Fibroblast of the aortic adventitia (primary cell): ENCODE data around the gene MAP1LC3A. TPM values are rescaled to one million over a fixed set of nuclear protein-coding genes. Genes with fewer than 3 reads are reported as not detected.

Experiments
- DNase-seq: peaks from one replicate; pipeline ENCODE4 v3.0.0-alpha.2; 2010; ENCODE audit warnings: low read depth
- H3K4me3 ChIP-seq: 2 replicates; pipeline ENCODE4 v1.5.1; 2011; ENCODE audit warnings: low read depth, mild to moderate bottlenecking, control low read depth, low read length, moderate library complexity
- total RNA-seq: library from RNA; depleted of rRNA; stranded (reverse); fragments of >200 nt; gene quantifications from 2 replicates; pipeline ENCODE4 v1.2.3, GENCODE V29; 2012; ENCODE audit warnings: low replicate concordance
- TF ChIP-seq, protein P1 (sequence below): IDR thresholded peaks from 2 replicates; pipeline ENCODE4 v1.5.1; 2011; ENCODE audit warnings: mild to moderate bottlenecking, low read length, control low read depth, inconsistent platforms; ENCODE audit not compliant: insufficient read depth

Gene MAP1LC3A
- total RNA-seq, 1 donor: 20.2 TPM

DNA sequence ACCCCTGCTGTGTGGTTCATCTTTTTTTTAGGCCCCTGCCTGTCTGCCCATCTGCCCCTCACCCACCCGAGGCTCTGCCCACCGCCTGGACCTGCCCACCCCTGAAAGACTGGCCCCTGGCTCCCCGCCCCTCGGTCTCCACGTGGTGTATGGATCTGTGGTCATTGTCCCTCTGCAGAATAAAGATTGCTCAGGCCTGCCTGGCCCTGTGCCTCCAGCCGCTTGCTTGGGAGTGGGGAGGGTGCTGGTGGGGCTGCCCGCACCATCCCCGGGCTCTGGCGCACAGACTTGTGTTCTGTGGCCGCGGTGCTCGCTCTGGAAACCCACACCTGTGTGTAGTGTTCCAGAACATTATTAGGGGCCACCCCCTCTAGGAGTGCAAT is 1.6 kb downstream of the MAP1LC3A start:
- TF ChIP-seq, protein P1, sequence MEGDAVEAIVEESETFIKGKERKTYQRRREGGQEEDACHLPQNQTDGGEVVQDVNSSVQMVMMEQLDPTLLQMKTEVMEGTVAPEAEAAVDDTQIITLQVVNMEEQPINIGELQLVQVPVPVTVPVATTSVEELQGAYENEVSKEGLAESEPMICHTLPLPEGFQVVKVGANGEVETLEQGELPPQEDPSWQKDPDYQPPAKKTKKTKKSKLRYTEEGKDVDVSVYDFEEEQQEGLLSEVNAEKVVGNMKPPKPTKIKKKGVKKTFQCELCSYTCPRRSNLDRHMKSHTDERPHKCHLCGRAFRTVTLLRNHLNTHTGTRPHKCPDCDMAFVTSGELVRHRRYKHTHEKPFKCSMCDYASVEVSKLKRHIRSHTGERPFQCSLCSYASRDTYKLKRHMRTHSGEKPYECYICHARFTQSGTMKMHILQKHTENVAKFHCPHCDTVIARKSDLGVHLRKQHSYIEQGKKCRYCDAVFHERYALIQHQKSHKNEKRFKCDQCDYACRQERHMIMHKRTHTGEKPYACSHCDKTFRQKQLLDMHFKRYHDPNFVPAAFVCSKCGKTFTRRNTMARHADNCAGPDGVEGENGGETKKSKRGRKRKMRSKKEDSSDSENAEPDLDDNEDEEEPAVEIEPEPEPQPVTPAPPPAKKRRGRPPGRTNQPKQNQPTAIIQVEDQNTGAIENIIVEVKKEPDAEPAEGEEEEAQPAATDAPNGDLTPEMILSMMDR: no peak
- no peak for DNase-seq
- no peak overlapping the region for H3K4me3 ChIP-seq

DNA sequence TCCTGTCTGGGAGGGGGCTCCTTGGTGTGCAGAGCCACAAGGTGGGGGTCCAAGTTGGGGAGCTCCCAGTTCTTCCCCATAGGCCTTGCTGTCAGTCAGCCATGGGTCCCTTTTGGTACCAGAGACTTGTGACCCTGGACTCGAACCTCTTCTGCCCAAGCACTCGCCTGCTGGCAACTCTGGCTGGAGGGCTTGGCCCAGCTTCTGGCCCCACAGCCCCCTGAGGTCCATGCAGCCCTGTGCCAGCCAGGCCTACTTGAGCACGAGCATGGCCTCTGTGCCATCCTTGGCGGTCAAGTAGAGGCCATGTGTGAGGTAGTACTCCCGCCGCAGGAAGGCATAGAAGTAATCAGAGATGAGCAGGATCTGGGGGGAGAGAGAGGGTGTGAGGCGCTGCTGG is 2.1 kb downstream of the MAP1LC3A start:
- H3K4me3 ChIP-seq: no peak overlapping the region
- TF ChIP-seq, protein P1: no peak
- DNase-seq: no peak

DNA sequence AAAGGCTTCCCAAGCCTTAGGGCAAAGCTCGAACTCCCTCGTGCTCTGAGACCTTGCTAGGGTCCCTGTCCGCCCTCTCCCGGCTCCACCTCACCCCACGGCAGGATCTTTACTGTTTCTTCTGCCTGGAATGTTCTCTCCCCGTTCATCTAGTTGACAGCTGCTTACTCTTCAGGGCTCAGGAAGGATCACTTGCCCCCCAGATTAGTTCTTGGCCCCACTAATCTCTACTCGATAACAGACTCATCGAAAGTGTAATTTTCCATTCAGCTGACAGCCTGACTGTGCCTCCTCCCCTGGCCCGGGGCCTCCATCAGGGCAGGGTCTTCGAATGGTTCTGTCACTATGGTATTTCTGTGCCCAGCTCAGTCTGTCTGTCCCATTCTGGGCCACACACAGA is 3.1 kb downstream of the MAP1LC3A start:
- DNase-seq: no peak
- TF ChIP-seq, protein P1: no peak
- H3K4me3 ChIP-seq: no peak overlapping the region

DNA sequence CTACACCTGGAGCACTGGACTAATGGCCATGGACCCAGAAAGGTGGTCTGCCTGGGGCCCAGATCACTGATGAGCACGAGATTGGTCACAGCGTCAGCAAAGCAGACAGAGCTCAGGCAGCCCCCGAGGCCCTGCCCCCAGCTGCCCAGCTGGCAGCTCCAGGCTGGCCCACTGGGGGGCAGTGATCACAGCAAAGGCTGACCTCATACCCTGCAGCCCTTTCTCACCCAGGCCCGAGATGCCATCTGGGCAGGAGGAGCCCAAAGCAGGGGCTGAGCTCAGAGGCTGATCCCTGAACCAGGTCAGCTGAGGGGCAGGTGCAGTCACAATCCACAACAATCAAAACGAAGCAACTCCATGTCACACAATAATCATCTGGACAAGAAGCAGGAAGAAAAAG is 4.1 kb downstream of the MAP1LC3A start:
- no peak overlapping the region for H3K4me3 ChIP-seq
- TF ChIP-seq, protein P1: peak; percentile 55
- no peak for DNase-seq

DNA sequence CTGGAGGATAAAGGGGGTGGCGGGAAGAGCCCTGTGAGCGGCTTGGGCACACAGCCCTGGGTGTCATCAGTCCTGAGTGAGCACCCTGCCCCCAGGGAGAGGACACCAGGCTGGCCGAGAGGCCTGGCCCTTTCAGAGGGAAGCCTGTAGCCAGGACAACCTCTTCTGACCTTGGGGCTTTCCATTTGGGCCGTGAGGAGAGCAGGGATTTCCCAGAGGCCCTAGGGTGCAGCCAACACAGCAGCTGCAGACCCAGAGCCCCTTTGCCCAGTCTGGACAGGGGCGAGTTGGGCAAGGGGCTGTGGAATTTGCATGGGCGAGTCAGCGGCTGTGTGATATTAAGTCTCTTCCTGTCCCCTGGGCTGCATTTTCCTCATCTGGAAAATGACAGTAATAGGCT is 6.3 kb downstream of the MAP1LC3A start:
- no peak overlapping the region for H3K4me3 ChIP-seq
- TF ChIP-seq, protein P1: no peak
- no peak for DNase-seq

DNA sequence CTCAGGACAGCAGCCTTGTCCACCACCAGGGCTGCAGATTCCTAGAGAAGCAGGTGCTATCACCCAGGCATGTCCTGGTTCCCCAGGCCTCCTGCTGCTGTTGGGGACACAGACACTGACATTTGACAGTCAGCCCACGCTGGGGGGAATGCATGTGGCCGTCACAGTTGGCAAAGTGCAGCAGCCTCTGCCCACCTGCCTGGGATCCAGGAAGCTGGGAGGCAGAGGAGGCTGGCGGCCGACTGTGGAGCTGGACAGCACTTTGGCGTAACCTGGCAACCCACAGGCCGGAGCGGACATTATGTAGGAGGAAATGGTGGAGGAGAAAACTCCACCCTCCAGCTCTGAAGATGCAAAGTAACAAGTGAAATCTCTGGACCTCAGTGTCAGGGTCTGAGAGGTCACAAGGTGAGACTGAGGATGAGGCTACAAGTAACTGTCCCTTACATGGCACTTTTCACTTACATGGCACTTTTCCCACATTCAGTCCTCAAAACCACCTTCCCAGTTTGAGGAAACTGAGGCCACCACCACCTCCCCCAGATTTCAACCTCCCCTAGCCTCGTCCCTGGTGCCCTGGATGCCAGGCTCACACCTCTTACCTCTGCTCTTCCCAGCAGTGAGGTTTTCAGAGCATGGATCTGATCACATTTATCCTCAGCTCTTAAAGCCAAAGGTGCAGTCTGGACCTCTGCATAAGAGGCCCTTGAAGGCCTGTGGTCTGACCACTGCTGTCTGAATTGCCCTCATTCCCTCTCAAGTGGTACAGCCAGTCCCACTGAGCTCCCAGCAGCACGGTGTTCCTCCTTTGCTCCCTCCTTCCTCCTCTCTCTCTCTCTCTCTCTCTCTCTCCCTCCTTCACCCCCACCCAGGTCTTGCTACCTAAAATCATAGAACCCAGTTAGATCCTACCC is 8.7 kb downstream of the MAP1LC3A start:
- H3K4me3 ChIP-seq: no peak overlapping the region
- no peak for DNase-seq
- TF ChIP-seq, protein P1: no peak
